GM12878 (cell line): ENCODE measurements around the gene PTPRD. TPM values are rescaled to one million over a fixed set of nuclear protein-coding genes. Genes with fewer than 3 reads are reported as not detected.

ENCODE experiments used
- ATAC-seq: fragments of 200-7000 bp; cut with Tn5 transposase; 3 replicates; pipeline ENCODE4 v1.9.1; 2020; ENCODE audit warnings: mild to moderate bottlenecking, moderate library complexity
- BruUV-seq: library from RNA; stranded (reverse); fragments of 400-500 nt; replicated peaks from 2 replicates; lab custom pipeline; 2021; lab: Mats Ljungman, UMichigan
- CTCF ChIA-PET: fragments of 300-600 bp; sonication (Branson Sonifier 250); formaldehyde crosslinking; extraction: SDS; loops from one replicate; lab custom pipeline; 2021; ENCODE audit warnings: inconsistent platforms; lab: Yijun Ruan, JAX
- POLR2A ChIA-PET: fragments of 350-600 bp; formaldehyde crosslinking; extraction: SDS; loops from one replicate; lab custom pipeline; 2021; ENCODE audit warnings: inconsistent platforms; lab: Charles Lee
- RAD21 ChIA-PET: fragments of 300-600 bp; sonication (Branson Sonifier 250); formaldehyde crosslinking; loops from one replicate; lab custom pipeline; 2023; ENCODE audit warnings: antibody characterized with exemption; ENCODE audit not compliant: unreplicated experiment; lab: Charles Lee
- SMC1A ChIA-PET: fragments of 300-600 bp; sonication (Branson Sonifier 250); formaldehyde crosslinking; loops from one replicate; lab custom pipeline; 2023; ENCODE audit not compliant: unreplicated experiment, uncharacterized antibody; lab: Charles Lee
- DNase-seq: peaks from one replicate; pipeline ENCODE4 v3.0.0-alpha.2; 2011; ENCODE audit warnings: low read depth, low spot score
- FAIRE-seq: peaks from 3 replicates; lab custom pipeline; 2011; peaks lifted over from hg19 to GRCh38; lab: Jason Lieb, UNC
- H2AFZ ChIP-seq: 2 replicates; pipeline ENCODE4 v1.6.0; 2011; ENCODE audit warnings: low read depth, low read length, control low read depth; ENCODE audit not compliant: control insufficient read depth
- H3K27ac ChIP-seq: 2 replicates; pipeline ENCODE4 v1.5.1; 2011; ENCODE audit warnings: control low read depth; ENCODE audit not compliant: control insufficient read depth, insufficient read depth
- H3K27me3 ChIP-seq, 2 experiments: replicated peaks in 1 of 2; 2 replicates each; pipeline versions ENCODE4 v1.6.0 to v1.6.1; 2011; ENCODE audit warnings: low read length in 1 of 2; ENCODE audit not compliant: control insufficient read depth in 2 of 2, insufficient read depth in 2 of 2
- H3K36me3 ChIP-seq, 2 experiments: 2 replicates each; pipeline ENCODE4 v1.5.1; 2011; ENCODE audit warnings: low read length in 1 of 2; ENCODE audit not compliant: control insufficient read depth in 2 of 2, insufficient read depth in 2 of 2
- H3K4me1 ChIP-seq: 2 replicates; pipeline ENCODE4 v1.6.1; 2011; ENCODE audit warnings: mild to moderate bottlenecking, low read length, moderate library complexity, mixed read lengths; ENCODE audit not compliant: control insufficient read depth, insufficient read depth
- H3K4me2 ChIP-seq: 2 replicates; pipeline ENCODE4 v1.6.0; 2011; ENCODE audit warnings: control low read depth; ENCODE audit not compliant: control insufficient read depth, insufficient read depth
- H3K4me3 ChIP-seq: fragments of 200-600 bp; sonication (generic); 2 replicates; pipeline ENCODE4 v1.5.1; 2016
- H3K79me2 ChIP-seq: 2 replicates; pipeline ENCODE4 v1.6.0; 2011; ENCODE audit warnings: low read length; ENCODE audit not compliant: control insufficient read depth, insufficient read depth
- H3K9ac ChIP-seq: 2 replicates; pipeline ENCODE4 v1.8.0; 2011; ENCODE audit warnings: low read length, control low read depth, mixed read lengths; ENCODE audit not compliant: control insufficient read depth, insufficient read depth
- H3K9me3 ChIP-seq: replicated peaks from 3 replicates; pipeline ENCODE4 v1.5.1; 2011; ENCODE audit warnings: mild to moderate bottlenecking, low read length; ENCODE audit not compliant: control insufficient read depth, insufficient read depth
- H4K20me1 ChIP-seq: 2 replicates; pipeline ENCODE4 v1.6.0; 2011; ENCODE audit not compliant: control insufficient read depth, insufficient read depth
- BHLHE40 ChIP-seq, 2 experiments: fragments of 450-650 bp in 1 of 2; IDR thresholded peaks; 2 replicates each; pipeline ENCODE4 v1.6.1; 2011 to 2017; ENCODE audit warnings: low read depth in 2 of 2, borderline replicate concordance in 1 of 2, improper control_type of control experiment in 1 of 2, low read length in 1 of 2, mild to moderate bottlenecking in 1 of 2
- CEBPB ChIP-seq, 2 experiments: fragments of 150-350 bp in 1 of 2; IDR thresholded peaks; 2 replicates each; pipeline ENCODE4 v1.6.1; 2012 to 2014; ENCODE audit warnings: low read depth in 2 of 2, low read length in 2 of 2, borderline replicate concordance in 1 of 2, inconsistent platforms in 1 of 2
- CEBPZ ChIP-seq: fragments of 150-350 bp; IDR thresholded peaks from 2 replicates; pipeline ENCODE4 v1.6.1; 2016; ENCODE audit warnings: low read depth, low read length
- IRF5 ChIP-seq: fragments of 450-650 bp; IDR thresholded peaks from 2 replicates; pipeline ENCODE4 v1.6.1; 2017; ENCODE audit warnings: borderline replicate concordance
- POLR2A ChIP-seq: IDR thresholded peaks from 2 replicates; pipeline ENCODE4 v1.6.1; 2011; ENCODE audit warnings: low read depth, mild to moderate bottlenecking, low read length
- ZBTB11 ChIP-seq: fragments of 450-650 bp; formaldehyde crosslinking; IDR thresholded peaks from 2 replicates; pipeline ENCODE4 v1.5.0; 2022; ENCODE audit warnings: mild to moderate bottlenecking, missing genetic modification characterization
- ZBTB33 ChIP-seq: fragments of 450-650 bp; IDR thresholded peaks from 2 replicates; pipeline ENCODE4 v1.6.1; 2017; ENCODE audit warnings: mild to moderate bottlenecking
- WGBS: methylation state at CpG from one replicate; pipeline ENCODE4 v1.1.6; 2016; ENCODE audit warnings: low lambda C conversion rate; ENCODE audit not compliant: insufficient replicate concordance, insufficient coverage; ENCODE audit errors: missing lambda C conversion rate; 5-methylcytosine and 5-hydroxymethylcytosine counted together
- in situ Hi-C: fragments of 300-500 bp; cut with MboI; formaldehyde crosslinking; loops from 9 replicates; pipeline ENCODE4 v1.14.3; 2018; ENCODE audit warnings: mixed read lengths
- intact Hi-C: fragments of 100-400 bp; cut with micrococcal nuclease; formaldehyde crosslinking; loops from one replicate; pipeline ENCODE4 v1.14.2; 2022; ENCODE audit not compliant: unreplicated experiment
- polyA plus RNA-seq, 11 experiments: library from polyadenylated mRNA; depleted of rRNA in 4 of 11; unstranded in 6 of 11; stranded (reverse) in 5 of 11; fragments of >200 nt; fragmentation: Nextera tagmentation in 4 of 11; fragmentation: Illumina TruSeq in 1 of 11; extraction: Ambion mirVana in 4 of 11; extraction: Trizol in 1 of 11; gene quantifications; 1 replicate in 1 of 11; 2 replicates in 10 of 11; pipeline versions ENCODE4 v1.2.1 to v1.2.3, GENCODE V29; 2011 to 2016; ENCODE audit warnings: inconsistent platforms in 2 of 11, missing spikeins in 2 of 11, low read depth in 1 of 11
- total RNA-seq, 4 experiments: library from RNA; depleted of rRNA in 3 of 4; stranded (reverse); fragments of >200 nt in 3 of 4; fragmentation: Illumina TruSeq in 1 of 4; extraction: Trizol in 1 of 4; gene quantifications; 2 replicates each; pipeline versions ENCODE4 v1.2.1 to v1.2.3, GENCODE V29; 2013 to 2021

PTPRD gene
- total and polyA plus RNA-seq, 10 of the 15 experiments (the other 5 are each of a cell fraction or from before 2014, with no cell fraction given) = under 0.01 to 0.05 (median 0.01) TPM; not detected in 7

GRCh38 chr9:8558176-8558575 lies 2054.6 kb downstream of the PTPRD start (continued):
- no peak for TF ChIP-seq CEBPZ
- no peak for TF ChIP-seq ZBTB33
- TF ChIP-seq CEBPB (IDR thresholded peaks at IDR 0.05; ENCODE audit: borderline replicate concordance in 1 of 2, low read depth in 2 of 2, low read length in 2 of 2) = no peak
- no peak for TF ChIP-seq POLR2A

- no peak overlapping the region for H3K4me3 ChIP-seq
- H3K36me3 ChIP-seq = no peaks in the 10 kb centered on the region
- no peaks in the 10 kb centered on the region for H3K79me2 ChIP-seq
- intact Hi-C loops (no loop called here), in situ Hi-C loops (no loop called here)
- H3K9ac ChIP-seq = no peak overlapping the region
- 0% methylated on average over 4 of the region's 4 CpGs for WGBS
- FAIRE-seq (no peak), ATAC-seq (no peak), DNase-seq (no peak)
- no peaks in the 10 kb centered on the region for H3K9me3 ChIP-seq
- RAD21 ChIA-PET = no interaction called here
- H3K4me1 ChIP-seq = no peaks in the 10 kb centered on the region
- BruUV-seq = no TSS peak
- no peak overlapping the region for H3K27ac ChIP-seq
- SMC1A ChIA-PET = no interaction called here
- TF ChIP-seq ZBTB33 = no peak
- TF ChIP-seq IRF5 = no peak
- TF ChIP-seq ZBTB11 (CRISPR knock-in tag) = no peak
- no peak for TF ChIP-seq BHLHE40 (IDR thresholded peaks at IDR 0.05; ENCODE audit: borderline replicate concordance in 1 of 2, low read depth in 2 of 2, low read length in 1 of 2)
- TF ChIP-seq, all 136 proteins: peak for 0
- no peaks in the 10 kb centered on the region for H4K20me1 ChIP-seq
- ChIA-PET CTCF (no interaction called here), POLR2A (no interaction called here)
- no peak overlapping the region for H2AFZ ChIP-seq
- H3K27me3 ChIP-seq = no peaks in the 10 kb centered on the region
- no peak overlapping the region for H3K4me2 ChIP-seq
Measured at GRCh38 chr9:8555762-8556500, 2056.9 kb downstream of the PTPRD start.
